Gastrocnemius medialis (tissue), 4 donors: ENCODE data around the gene GLYR1.

Experiments used
- POLR2A ChIP-seq, 2 donors: fragments of 450-650 bp; IDR thresholded peaks; one replicate each; pipeline ENCODE4 v1.6.1; 2017; ENCODE audit warnings: antibody characterized with exemption in 2 of 2, mild to moderate bottlenecking in 2 of 2, moderate library complexity in 2 of 2
- TF ChIP-seq, protein P1 (sequence below), 5 experiments: fragments of 450-650 bp in 3 of 5; fragments of 200-600 bp in 2 of 5; sonication (generic) in 2 of 5; IDR thresholded peaks in 4 of 5; conservative IDR thresholded peaks in 1 of 5; 1 replicate in 4 of 5; 2 replicates in 1 of 5; pipeline ENCODE4 v1.5.1; 2016 to 2019; ENCODE audit warnings: antibody characterized with exemption in 5 of 5, mild to moderate bottlenecking in 3 of 5, moderate library complexity in 3 of 5

DNA sequence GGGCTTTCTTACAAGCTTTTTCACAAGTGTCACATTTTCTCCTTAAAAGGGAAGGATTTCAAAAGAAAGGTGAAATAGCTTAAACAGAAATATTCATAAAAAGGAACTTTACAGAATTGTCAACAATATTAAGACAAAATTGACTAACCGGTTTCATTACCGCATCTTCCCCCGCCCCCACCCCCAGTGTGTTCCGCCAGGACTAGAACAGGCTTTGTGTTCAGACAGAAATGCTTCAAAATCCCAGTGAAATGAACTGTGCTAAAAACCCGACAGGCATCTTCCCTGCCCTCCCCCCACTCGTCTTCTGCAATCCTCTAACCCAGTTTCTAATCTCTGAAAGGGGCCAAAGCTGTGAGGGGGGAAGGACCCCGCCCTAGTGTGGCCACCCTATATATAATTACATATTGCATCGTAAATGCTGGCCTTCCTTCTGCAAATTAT lies 43.7 kb downstream of the GLYR1 start:
- TF ChIP-seq, protein P1, sequence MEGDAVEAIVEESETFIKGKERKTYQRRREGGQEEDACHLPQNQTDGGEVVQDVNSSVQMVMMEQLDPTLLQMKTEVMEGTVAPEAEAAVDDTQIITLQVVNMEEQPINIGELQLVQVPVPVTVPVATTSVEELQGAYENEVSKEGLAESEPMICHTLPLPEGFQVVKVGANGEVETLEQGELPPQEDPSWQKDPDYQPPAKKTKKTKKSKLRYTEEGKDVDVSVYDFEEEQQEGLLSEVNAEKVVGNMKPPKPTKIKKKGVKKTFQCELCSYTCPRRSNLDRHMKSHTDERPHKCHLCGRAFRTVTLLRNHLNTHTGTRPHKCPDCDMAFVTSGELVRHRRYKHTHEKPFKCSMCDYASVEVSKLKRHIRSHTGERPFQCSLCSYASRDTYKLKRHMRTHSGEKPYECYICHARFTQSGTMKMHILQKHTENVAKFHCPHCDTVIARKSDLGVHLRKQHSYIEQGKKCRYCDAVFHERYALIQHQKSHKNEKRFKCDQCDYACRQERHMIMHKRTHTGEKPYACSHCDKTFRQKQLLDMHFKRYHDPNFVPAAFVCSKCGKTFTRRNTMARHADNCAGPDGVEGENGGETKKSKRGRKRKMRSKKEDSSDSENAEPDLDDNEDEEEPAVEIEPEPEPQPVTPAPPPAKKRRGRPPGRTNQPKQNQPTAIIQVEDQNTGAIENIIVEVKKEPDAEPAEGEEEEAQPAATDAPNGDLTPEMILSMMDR (IDR thresholded peaks at IDR 0.05 in 4 of 5, conservative IDR thresholded peaks at IDR 0.05 in 1 of 5), result no peak
- TF ChIP-seq POLR2A (IDR thresholded peaks at IDR 0.05), result no peak
